Lower leg skin (tissue), 3 donors: ENCODE data around the gene STX10.

Source experiments
- POLR2A ChIP-seq, 2 donors: fragments of 450-650 bp; IDR thresholded peaks; one replicate each; pipeline ENCODE4 v1.6.1; 2016 to 2017; ENCODE audit warnings: antibody characterized with exemption in 2 of 2, mild to moderate bottlenecking in 1 of 2, moderate library complexity in 1 of 2
- TF ChIP-seq, protein P1 (sequence below), 3 donors: fragments of 450-650 bp; IDR thresholded peaks; one replicate each; pipeline ENCODE4 v1.5.1; 2016; ENCODE audit warnings: antibody characterized with exemption in 3 of 3, mild to moderate bottlenecking in 3 of 3, moderate library complexity in 2 of 3

DNA sequence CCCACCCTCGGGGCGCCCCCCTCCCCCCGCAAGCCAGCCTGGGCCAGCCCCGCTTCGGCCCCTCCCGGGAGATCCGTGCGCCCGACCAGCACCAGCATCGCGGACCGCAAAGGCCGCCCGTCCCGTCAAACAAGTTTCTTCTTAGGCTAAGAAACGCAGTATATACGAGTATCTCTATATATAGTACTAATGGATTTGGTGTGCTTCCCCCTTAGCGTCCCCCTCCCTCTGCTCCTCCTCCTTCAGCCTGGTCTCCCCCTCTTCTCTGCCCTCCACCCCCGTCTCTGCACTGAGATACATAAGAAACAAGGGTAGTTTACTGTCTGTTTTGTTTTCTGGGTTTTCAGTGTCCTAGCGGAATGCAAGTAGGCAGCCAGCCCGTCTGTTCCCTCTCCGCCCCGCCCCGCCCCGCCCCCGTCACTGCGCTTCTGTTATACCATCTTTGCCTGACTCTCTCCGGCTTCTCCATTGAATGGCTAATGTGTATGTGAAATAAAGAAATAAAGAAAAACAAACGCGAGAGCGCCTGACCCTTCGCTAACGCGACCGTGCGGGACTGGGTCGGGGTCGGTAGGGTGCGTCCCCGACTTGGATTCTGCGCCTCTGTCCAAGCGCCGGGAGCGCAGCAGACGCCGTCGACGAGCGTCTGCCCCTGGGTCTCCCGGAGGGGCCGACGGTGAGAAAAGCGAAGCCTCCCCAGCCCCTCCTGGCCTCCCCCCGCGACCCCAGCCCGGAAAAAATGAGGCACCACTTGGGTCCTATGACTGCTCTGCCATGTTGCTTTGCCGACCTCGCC is 51.7 kb downstream of the STX10 start:
- TF ChIP-seq, protein P1, sequence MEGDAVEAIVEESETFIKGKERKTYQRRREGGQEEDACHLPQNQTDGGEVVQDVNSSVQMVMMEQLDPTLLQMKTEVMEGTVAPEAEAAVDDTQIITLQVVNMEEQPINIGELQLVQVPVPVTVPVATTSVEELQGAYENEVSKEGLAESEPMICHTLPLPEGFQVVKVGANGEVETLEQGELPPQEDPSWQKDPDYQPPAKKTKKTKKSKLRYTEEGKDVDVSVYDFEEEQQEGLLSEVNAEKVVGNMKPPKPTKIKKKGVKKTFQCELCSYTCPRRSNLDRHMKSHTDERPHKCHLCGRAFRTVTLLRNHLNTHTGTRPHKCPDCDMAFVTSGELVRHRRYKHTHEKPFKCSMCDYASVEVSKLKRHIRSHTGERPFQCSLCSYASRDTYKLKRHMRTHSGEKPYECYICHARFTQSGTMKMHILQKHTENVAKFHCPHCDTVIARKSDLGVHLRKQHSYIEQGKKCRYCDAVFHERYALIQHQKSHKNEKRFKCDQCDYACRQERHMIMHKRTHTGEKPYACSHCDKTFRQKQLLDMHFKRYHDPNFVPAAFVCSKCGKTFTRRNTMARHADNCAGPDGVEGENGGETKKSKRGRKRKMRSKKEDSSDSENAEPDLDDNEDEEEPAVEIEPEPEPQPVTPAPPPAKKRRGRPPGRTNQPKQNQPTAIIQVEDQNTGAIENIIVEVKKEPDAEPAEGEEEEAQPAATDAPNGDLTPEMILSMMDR (IDR thresholded peaks at IDR 0.05): no peak
- no peak for TF ChIP-seq POLR2A (IDR thresholded peaks at IDR 0.05)
